Glutamatergic neuron (in vitro differentiated cells): Measurements from ENCODE around the gene SLC6A4. TPM values are rescaled to one million over a fixed set of nuclear protein-coding genes. Genes with fewer than 3 reads are reported as not detected.

ENCODE experiments used
- DNase-seq: peaks from one replicate; pipeline ENCODE4 v3.0.0; 2022
- H3K27ac Mint-ChIP-seq: one replicate; pipeline ENCODE4 v1.8.0; 2020; ENCODE audit warnings: mild to moderate bottlenecking, mixed read lengths, inconsistent platforms; ENCODE audit not compliant: unreplicated experiment
- H3K27me3 Mint-ChIP-seq: one replicate; pipeline ENCODE4 v1.8.0; 2020; ENCODE audit warnings: mild to moderate bottlenecking, moderate library complexity, mixed read lengths, inconsistent platforms; ENCODE audit not compliant: unreplicated experiment
- H3K36me3 Mint-ChIP-seq: one replicate; pipeline ENCODE4 v1.8.0; 2020; ENCODE audit warnings: mild to moderate bottlenecking, mixed read lengths, inconsistent platforms; ENCODE audit not compliant: unreplicated experiment
- H3K4me1 Mint-ChIP-seq: one replicate; pipeline ENCODE4 v1.8.0; 2020; ENCODE audit warnings: mild to moderate bottlenecking, low read depth, mixed read lengths, inconsistent platforms; ENCODE audit not compliant: unreplicated experiment
- H3K4me3 Mint-ChIP-seq: one replicate; pipeline ENCODE4 v1.8.0; 2020; ENCODE audit warnings: mild to moderate bottlenecking, mixed read lengths, inconsistent platforms; ENCODE audit not compliant: unreplicated experiment
- H3K9me3 Mint-ChIP-seq: one replicate; pipeline ENCODE4 v1.8.0; 2020; ENCODE audit warnings: mild to moderate bottlenecking, moderate library complexity, mixed read lengths, inconsistent platforms; ENCODE audit not compliant: unreplicated experiment
- total RNA-seq: library from RNA; stranded (reverse); fragmentation: NEBNext Ultra II Directional; extraction: Animal tissue kit (Norgen Biotek cat#: 25700); gene quantifications from one replicate; pipeline ENCODE4 v1.2.1, GENCODE V29; 2021; ENCODE audit not compliant: unreplicated experiment
- TF ChIP-seq, protein P1 (sequence below): fragments of 200-600 bp; sonication (generic); IDR thresholded peaks from one replicate; pipeline ENCODE4 v1.5.0; 2021; ENCODE audit not compliant: partially characterized antibody, unreplicated experiment

The SLC6A4 gene
- total RNA-seq, 1 donor from 2014 or later = not detected

DNA sequence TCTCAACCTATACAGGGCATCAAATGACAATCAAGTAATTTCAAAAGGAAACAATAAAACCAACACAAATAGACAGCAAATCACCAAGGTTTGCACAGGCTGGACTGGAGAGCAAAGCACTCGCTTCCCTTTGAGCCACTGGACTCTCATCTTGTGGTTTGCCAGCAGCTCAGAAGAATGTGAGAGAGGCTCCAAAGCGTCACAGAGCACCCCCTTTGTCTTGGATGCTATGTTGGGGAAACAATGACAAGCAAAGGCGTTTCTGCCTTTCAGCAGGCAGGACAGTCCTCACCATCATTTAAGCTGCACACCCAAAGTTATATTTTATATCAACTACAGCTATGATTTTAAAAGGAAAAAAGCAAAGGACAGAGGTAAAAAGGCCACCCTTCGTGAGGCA is 13.2 kb downstream of the SLC6A4 start:
- Mint-ChIP-seq H3K27me3 (no peaks in the 10 kb centered on the region), H3K27ac (no peak overlapping the region), H3K4me3 (no peak overlapping the region), H3K9me3 (peaks cover 2% of the 10 kb centered on the region), H3K36me3 (no peaks in the 10 kb centered on the region), H3K4me1 (peaks cover 4% of the 10 kb centered on the region)
- TF ChIP-seq, protein P1, sequence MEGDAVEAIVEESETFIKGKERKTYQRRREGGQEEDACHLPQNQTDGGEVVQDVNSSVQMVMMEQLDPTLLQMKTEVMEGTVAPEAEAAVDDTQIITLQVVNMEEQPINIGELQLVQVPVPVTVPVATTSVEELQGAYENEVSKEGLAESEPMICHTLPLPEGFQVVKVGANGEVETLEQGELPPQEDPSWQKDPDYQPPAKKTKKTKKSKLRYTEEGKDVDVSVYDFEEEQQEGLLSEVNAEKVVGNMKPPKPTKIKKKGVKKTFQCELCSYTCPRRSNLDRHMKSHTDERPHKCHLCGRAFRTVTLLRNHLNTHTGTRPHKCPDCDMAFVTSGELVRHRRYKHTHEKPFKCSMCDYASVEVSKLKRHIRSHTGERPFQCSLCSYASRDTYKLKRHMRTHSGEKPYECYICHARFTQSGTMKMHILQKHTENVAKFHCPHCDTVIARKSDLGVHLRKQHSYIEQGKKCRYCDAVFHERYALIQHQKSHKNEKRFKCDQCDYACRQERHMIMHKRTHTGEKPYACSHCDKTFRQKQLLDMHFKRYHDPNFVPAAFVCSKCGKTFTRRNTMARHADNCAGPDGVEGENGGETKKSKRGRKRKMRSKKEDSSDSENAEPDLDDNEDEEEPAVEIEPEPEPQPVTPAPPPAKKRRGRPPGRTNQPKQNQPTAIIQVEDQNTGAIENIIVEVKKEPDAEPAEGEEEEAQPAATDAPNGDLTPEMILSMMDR = no peak
- no peak for DNase-seq

DNA sequence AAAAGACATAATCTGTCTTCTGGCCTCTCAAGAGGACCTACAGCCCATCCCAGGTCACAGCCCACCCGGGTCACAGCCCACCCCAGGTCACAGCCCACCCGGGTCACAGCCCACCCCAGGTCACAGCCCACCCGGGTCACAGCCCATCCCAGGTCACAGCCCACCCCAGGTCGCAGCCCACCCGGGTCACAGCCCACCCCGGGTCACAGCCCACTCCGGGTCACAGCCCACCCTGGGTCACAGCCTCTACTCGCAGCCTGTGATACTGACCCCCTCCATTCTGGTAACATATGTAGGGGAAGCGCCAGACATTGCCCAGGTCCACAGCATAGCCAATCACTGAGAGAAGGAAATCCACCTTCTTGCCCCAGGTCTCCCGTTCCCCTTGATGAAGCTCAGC is 14.2 kb downstream of the SLC6A4 start:
- H3K4me1 Mint-ChIP-seq = peaks cover 4% of the 10 kb centered on the region
- no peak overlapping the region for H3K27ac Mint-ChIP-seq
- no peak overlapping the region for H3K4me3 Mint-ChIP-seq
- no peaks in the 10 kb centered on the region for H3K36me3 Mint-ChIP-seq
- TF ChIP-seq, protein P1 = no peak
- peaks cover 2% of the 10 kb centered on the region for H3K9me3 Mint-ChIP-seq
- no peak for DNase-seq
- no peaks in the 10 kb centered on the region for H3K27me3 Mint-ChIP-seq

DNA sequence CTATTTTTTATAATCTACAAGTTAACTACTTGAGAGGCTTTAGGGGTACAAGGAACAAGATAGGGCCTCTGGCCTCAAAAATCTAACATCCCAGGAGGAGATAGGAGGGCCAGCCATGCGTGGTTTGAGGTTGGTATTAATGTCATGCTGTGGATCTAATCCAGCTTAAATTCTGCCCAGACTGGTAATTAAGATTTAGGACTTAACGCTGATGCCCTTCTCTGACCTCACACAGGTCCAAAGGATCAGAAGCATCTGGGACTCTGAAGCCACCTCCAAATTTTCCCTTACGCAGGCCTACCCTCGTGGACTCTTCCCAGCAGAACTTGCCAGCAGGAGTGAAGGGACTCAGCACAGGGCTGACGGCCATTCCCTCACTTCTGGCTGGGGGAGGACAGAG is 15.1 kb downstream of the SLC6A4 start:
- Mint-ChIP-seq H3K9me3 (peaks cover 2% of the 10 kb centered on the region), H3K27ac (no peak overlapping the region), H3K4me1 (no peaks in the 10 kb centered on the region), H3K36me3 (no peaks in the 10 kb centered on the region), H3K27me3 (no peaks in the 10 kb centered on the region), H3K4me3 (no peak overlapping the region)
- DNase-seq = no peak
- TF ChIP-seq, protein P1 = no peak

DNA sequence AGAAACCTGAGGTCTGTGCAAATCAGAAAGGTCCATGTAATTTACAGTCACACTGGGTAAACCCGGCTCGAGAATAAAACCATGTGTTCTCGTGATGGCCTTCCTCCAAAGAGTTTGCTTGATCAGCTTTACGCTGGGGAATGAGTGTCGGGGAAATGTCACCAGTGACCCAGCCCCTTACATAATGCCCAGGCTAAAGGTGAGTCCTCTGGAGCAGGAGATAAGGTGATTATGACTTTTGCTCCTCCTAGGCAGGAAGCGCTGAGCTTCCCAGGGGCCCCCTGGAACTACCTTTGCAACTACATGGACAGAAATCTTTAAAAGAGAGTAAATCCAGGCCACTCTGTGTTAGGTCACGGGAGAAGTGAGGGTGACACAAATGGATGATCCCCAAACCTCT is 15.7 kb downstream of the SLC6A4 start:
- Mint-ChIP-seq H3K9me3 (peaks cover 2% of the 10 kb centered on the region), H3K36me3 (no peaks in the 10 kb centered on the region), H3K4me1 (no peaks in the 10 kb centered on the region), H3K4me3 (no peak overlapping the region), H3K27ac (no peak overlapping the region), H3K27me3 (no peaks in the 10 kb centered on the region)
- TF ChIP-seq, protein P1 = no peak
- no peak for DNase-seq

DNA sequence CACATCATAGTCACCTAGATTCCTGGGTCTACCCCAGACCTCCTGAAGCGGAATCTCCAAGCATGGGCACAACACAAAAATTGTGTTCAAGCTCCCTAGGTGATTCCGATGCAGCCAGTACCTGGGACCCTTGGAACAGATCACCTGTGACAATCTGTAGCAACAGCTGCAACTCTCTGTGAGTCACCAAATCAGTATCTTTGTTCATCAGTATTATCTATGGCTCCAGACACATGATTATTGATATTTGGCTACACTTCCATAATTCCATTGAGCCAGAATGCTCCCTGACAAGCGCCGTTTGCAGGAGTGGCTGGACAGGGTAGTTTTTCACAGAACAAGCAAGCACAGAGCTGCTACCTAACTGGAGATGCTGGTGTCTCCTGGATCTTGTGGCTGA is 16.2 kb downstream of the SLC6A4 start:
- TF ChIP-seq, protein P1 = no peak
- no peak for DNase-seq
- no peak overlapping the region for H3K4me3 Mint-ChIP-seq
- no peaks in the 10 kb centered on the region for H3K4me1 Mint-ChIP-seq
- no peaks in the 10 kb centered on the region for H3K36me3 Mint-ChIP-seq
- no peak overlapping the region for H3K27ac Mint-ChIP-seq
- no peaks in the 10 kb centered on the region for H3K27me3 Mint-ChIP-seq
- peaks cover 2% of the 10 kb centered on the region for H3K9me3 Mint-ChIP-seq
